Activated T-helper 9 cell treated with anti-CD3 and anti-CD28 coated beads, Interleukin-2, amount 50 U/mL, for 16 hours (primary cell): ENCODE results near the gene MAST4.
"Not testable (repeated sequence)": the region's sequence is repeated elsewhere in the genome, so short reads cannot be mapped to it uniquely, and the experiment has no call there.

Experiments
- DNase-seq: peaks from one replicate; pipeline ENCODE4 v3.0.0-alpha.2; 2020; ENCODE audit warnings: low read depth

The MAST4 gene

DNA sequence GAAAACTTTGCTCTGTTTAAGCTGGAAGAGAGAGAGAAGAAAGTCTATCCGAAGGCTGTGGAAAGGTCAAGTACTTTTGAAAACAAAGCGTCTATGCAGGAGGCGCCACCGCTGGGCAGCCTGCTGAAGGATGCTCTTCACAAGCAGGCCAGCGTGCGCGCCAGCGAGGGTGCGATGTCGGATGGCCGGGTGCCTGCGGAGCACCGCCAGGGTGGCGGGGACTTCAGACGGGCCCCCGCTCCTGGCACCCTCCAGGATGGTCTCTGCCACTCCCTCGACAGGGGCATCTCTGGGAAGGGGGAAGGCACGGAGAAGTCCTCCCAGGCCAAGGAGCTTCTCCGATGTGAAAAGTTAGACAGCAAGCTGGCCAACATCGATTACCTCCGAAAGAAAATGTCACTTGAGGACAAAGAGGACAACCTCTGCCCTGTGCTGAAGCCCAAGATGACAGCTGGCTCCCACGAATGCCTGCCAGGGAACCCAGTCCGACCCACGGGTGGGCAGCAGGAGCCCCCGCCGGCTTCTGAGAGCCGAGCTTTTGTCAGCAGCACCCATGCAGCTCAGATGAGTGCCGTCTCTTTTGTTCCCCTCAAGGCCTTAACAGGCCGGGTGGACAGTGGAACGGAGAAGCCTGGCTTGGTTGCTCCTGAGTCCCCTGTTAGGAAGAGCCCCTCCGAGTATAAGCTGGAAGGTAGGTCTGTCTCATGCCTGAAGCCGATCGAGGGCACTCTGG, 567.8 kb downstream of the MAST4 start:
- no peak for DNase-seq

- no peak for DNase-seq
Measured at GRCh38 chr5:67164856-67165525, 568.8 kb downstream of the MAST4 start.

DNA sequence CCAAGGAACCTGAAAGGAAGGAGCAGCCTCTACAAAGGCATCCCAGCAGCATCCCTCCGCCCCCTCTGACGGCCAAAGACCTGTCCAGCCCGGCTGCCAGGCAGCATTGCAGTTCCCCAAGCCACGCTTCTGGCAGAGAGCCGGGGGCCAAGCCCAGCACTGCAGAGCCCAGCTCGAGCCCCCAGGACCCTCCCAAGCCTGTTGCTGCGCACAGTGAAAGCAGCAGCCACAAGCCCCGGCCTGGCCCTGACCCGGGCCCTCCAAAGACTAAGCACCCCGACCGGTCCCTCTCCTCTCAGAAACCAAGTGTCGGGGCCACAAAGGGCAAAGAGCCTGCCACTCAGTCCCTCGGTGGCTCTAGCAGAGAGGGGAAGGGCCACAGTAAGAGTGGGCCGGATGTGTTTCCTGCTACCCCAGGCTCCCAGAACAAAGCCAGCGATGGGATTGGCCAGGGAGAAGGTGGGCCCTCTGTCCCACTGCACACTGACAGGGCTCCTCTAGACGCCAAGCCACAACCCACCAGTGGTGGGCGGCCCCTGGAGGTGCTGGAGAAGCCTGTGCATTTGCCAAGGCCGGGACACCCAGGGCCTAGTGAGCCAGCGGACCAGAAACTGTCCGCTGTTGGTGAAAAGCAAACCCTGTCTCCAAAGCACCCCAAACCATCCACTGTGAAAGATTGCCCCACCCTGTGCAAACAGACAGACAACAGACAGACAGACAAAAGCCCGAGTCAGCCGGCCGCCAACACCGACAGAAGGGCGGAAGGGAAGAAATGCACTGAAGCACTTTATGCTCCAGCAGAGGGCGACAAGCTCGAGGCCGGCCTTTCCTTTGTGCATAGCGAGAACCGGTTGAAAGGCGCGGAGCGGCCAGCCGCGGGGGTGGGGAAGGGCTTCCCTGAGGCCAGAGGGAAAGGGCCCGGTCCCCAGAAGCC, 569.6 kb downstream of the MAST4 start:
- peak; percentile 64 for DNase-seq

GRCh38 chr5:67166460-67167285, 570.5 kb downstream of the MAST4 start:
- peak; percentile 53 for DNase-seq

GRCh38 chr5:67168069-67168468, 571.9 kb downstream of the MAST4 start:
- no peak for DNase-seq

DNA sequence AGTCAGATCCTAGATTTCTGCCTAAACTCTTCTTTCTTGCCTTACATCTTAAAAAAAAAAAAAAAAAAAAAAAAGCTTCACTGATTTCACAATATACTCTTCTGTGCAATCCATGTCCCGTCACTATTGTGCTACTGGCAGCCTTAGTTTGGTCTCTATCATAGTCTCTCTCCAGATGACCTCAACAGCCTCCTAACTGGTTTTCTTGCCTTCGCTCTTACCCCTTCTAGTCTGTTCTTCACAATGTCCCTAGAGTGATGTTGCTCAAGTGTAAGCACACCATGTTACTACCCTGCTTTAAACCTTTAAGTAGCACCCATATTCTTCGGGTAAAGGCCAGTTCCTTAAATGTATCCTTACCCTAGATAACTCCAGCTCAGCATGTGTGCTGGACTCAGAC, 574.6 kb downstream of the MAST4 start:
- no peak for DNase-seq

DNA sequence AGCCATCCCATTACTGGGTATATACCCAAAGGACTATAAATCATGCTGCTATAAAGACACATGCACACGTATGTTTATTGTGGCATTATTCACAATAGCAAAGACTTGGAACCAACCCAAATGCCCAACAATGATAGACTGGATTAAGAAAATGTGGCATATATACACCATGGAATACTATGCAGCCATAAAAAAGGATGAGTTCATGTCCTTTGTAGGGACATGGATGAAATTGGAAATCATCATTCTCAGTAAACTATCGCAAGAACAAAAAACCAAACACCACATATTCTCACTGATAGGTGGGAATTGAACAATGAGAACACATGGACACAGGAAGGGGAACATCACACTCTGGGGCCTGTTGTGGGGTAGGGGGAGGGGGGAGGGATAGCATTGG, 577.2 kb downstream of the MAST4 start:
- not testable (repeated sequence) for DNase-seq

DNA sequence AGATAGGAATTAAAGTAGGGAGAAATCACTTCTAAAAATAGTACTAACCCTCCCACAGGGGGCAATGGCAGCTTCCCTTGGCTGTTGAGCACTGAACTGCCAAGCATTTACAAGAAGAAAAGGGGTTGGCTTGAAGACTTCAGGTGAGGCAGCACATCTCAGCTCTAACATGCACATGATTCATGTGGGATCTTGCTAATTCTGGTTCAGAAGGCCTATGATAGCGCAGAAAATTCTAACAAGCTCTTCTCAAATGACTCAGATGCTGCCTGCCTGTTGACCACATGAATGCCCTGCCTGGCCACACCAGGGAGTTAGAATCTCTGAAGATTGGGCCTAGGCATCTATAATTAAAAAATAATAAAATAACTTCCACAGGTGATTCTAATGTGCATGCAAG, 577.8 kb downstream of the MAST4 start:
- no peak for DNase-seq

- DNase-seq: no peak
Measured at GRCh38 chr5:67176936-67177335, 580.7 kb downstream of the MAST4 start.

DNA sequence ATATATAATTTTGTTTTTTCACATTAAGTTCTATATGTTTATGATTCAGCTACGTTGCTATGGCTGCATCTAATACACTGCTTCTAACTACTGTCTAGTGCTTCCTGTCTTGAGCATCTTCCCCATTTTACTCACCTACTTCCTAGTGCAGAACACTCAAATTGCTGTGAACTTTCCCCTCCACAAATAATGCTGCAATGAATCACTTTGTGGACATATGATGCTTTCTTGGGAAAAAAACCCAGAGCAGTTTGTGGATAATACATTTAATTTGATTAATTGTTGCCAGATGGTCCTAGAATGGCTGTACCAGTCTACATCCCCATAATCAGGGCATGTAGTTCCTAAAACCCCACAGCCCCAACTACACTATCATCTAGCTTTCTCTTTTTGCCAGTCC, 581.9 kb downstream of the MAST4 start:
- DNase-seq: no peak

- no peak for DNase-seq
Measured at GRCh38 chr5:67178966-67179365, 582.8 kb downstream of the MAST4 start.

DNA sequence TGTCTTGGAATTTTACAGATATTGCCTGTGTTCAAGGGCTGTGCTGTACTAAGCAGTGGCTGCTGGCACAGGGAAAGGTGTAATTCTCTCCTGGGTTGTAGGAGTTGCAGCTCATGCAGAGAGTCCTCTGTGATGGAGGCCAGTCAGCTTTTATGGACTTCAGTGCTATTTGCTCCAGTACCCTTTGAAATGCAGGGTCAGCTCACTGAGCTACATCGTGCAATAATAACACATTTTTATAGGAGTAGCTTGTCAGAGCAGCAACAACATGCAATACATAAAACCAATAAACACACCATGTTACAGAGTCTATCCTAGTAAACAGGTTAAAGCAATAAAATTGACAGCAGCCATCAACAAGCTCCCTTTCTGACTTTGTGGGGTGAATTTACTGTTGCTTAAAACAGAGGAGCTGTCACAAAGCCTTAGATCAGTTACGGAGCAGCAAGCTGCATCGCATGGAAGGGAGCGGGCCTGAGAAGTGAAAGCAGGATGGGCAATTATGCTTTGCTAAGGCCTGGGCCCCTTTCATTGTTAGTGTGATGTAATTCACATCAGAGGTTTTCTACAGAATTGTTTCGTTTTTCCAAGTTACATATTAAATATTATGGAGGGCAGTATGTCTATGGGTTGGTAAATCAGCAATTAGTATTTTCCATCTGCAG, 583.6 kb downstream of the MAST4 start:
- no peak for DNase-seq

DNA sequence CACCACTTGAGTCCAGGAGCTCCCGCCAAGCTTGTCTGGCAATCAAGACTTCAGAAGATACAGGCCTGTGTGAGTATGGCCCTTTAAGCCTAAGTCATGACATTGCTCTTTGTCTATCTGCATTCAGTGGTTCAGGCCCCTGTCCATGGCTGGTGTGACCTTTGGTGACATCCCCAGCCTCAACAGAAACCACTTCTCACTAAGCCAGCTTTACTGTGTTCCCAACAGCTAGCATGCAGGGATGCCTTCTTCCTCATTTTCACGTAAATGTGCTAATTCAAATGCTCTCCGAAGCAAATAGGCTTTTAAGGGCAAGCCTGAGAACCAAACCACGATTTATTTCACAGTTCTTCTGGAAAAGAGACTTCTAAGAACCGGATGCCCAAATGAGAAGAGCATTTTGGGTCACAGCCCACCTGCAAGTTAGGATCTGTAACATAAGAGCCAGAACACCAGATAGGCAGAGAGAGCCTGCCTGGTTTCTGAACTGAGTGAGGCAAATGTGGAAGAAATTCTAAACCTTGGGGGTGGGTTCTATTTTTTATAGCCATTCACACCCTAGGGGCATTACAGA, 585.5 kb downstream of the MAST4 start:
- DNase-seq: no peak

GRCh38 chr5:67182301-67182790, 586.2 kb downstream of the MAST4 start:
- no peak for DNase-seq

GRCh38 chr5:67183859-67184258, 587.7 kb downstream of the MAST4 start:
- DNase-seq: no peak

DNA sequence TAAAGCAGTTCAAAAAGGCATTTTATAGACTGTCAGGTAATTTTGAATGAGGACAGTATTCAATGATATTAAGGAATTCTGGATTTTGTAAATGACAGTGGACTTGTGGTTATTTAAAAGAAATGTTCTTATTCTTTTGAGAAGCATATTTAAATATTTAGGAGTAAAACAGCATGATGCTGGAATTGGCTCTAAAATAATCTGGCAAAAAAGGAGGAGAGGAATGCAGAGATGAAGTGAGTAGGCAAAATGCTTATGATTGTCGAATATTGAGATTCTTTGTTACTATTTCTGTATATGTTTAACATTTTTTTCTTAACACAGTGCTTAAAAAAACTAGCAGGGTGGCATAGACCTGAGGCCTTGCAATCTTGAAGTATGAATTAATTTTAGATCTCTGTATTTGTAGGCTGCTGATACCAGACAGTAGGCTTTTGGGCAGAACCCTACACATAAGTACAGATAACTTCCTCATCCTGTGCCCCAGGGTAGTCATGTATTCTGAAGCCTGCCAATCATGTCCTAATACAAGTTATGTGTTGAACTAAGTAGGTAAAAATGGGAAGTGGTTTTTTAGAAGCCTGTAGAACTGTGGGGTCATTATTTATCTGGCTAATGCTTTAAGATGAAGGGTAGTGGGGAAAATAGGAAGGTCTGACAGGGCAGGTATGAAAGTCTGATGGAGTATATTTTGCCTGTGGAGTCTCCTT, 591.0 kb downstream of the MAST4 start:
- no peak for DNase-seq

DNA sequence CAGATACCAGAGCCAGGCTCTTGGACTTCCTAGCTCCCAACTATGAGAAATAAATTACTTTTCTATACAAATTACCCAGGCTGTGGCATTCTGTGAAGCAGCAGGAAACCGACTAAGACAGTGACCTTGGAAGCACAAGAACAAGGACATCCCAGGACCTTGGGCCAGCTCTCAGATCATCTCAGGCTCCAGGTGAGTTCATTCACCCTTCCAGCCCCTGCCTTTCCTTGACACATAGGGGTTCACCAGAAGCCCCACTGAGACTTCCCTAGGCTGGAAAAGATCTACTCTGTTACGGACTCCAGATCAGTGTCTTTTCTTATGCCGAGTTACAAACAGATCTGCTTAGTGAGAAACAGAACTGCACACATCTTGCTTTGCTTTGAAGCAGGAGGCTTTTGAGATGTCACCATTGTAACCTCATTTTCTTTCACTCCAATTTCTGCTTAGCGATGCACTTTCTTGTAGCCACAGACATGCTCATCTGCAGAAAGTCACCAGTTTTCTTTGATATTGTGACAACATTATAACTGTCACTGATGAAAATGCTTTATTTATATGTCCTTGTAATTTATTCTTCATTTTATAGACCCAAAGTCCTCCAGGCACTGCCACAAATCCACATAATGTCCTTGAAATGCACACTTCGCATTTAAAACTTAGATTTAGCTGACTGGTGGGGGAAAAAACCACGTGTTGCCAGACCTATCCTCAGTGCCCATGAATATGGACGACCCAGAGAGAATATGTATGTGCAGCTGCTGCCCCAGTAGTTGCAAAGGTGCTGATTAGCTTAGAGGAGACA, 592.3 kb downstream of the MAST4 start:
- DNase-seq: no peak

DNA sequence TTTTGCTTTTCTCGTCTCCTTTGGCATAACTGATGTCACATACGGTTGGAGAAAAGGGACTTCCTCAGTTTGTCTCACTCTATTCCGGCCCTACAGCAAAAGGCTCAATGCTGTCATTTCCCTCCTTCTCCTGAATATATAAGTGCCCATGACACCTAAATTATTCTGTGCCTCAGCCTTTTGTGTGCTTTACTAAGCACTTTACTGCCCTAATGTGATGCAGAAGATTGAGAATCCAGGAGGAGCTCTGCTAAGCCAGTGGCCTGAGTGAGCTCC, 592.8 kb downstream of the MAST4 start:
- no peak for DNase-seq

DNA sequence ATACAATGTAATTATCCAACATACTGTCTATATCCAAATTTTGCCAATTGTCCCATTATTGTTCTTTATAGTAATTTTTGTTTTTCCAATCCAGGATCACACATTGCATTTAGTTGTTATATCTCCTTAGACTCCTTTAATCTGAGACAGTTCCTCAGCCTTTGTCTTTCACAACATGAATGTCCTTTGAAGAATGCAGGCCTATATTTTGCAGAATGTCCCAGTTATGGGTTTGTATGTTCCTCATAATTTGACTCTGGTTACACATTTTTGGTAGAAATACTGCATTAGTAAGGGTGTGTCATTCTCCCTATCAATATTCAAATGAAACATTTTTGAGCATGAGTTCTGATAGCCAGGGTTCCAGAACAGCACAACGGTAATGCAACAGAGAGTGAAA, 593.7 kb downstream of the MAST4 start:
- no peak for DNase-seq

GRCh38 chr5:67190410-67190809, 594.2 kb downstream of the MAST4 start:
- DNase-seq: no peak
